TTC549 (cell line): ENCODE data around the gene FAM89B.

Source experiments
- FAIRE-seq: peaks from 2 replicates; lab custom pipeline; 2012; peaks lifted over from hg19 to GRCh38; lab: Jason Lieb, UNC

FAM89B gene

GRCh38 chr11:65574811-65575567, 2.7 kb downstream of the FAM89B start:
- FAIRE-seq = no peak

DNA sequence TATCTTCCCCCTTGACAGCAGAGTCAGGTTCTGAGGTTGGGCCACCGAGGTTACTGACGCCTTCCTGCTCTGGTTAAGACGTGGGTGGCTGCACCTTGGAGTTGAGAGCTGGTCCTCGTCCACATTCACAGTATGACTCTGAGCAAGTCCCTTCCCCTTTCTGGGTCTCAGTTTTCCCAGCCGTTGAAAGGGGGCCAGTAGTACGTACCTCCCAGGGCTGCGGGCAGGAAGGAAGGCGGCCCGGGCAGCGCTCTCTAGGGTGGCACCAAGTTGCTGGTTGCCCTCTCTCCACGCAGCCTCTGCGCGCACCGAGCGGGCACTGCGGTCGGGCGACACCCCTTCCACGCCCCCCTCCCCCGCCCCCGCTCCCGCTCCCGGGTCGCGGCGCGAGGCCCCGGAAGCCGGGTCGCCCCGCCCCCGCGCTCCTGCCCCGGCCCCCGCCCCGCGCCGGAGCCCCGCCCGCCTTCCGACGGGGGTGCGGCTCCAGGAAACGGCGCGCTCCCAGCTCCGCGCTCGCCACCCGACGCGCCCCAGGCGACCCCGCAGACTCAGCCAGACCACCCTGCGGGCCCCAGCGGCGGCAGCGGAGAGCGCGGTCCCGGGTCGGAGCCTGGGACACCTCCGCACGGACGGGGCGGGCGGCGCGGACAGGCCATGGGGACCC, 3.4 kb downstream of the FAM89B start, which contains the start of gene EHBP1L1:
Gene EHBP1L1 (plus strand): TSS at position 486 of the 664 bp plus-strand sequence. CDS start 250 bp downstream, outside the sequence.
- no peak for FAIRE-seq

- no peak for FAIRE-seq
These were observed 4.0 kb downstream of the FAM89B start for GRCh38 chr11:65576232-65576866.

GRCh38 chr11:65576867-65577755, 4.8 kb downstream of the FAM89B start:
- FAIRE-seq = no peak

DNA sequence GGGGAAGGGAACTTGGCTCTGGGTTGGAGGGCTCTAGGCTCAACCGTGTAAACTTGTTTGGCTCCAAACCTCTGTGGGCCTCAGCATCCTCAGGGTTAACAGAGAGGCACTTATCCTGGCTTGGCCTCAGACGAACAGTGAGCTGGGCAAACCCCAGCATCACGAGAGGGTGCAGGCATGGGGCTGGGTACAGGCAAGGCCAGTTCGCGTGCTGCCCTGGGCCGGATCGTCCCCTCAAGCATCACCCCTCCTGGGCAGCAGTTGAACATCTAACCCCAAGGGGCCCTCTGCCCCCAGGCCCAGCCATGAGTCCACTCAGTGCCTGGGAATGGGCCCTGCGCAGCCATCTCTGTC, 5.4 kb downstream of the FAM89B start:
- FAIRE-seq = no peak

- no peak for FAIRE-seq
These were observed 5.8 kb downstream of the FAM89B start for GRCh38 chr11:65578134-65578533.

DNA sequence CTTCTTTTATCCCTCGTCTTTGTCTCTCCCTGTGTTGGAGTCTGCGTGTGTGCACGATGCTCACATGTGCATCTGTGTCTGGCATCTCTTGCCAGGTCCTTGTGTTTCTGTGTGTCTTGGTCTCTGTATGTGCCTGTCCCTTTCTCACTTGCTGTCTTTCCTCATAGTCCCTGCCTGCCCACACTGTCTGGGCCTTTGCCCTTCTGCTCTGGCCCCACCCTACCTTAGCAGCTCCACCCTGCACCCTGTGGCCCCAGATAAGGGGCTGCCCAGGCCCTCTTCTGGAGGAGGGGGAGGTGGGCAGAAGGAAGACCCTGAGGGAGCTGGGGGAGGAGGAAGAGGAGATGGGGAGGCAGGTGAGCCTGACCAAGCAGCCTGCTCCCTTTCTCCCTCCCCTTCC, 6.3 kb downstream of the FAM89B start:
- FAIRE-seq = no peak

- no peak for FAIRE-seq
These were observed 7.0 kb downstream of the FAM89B start for GRCh38 chr11:65579291-65579690.

DNA sequence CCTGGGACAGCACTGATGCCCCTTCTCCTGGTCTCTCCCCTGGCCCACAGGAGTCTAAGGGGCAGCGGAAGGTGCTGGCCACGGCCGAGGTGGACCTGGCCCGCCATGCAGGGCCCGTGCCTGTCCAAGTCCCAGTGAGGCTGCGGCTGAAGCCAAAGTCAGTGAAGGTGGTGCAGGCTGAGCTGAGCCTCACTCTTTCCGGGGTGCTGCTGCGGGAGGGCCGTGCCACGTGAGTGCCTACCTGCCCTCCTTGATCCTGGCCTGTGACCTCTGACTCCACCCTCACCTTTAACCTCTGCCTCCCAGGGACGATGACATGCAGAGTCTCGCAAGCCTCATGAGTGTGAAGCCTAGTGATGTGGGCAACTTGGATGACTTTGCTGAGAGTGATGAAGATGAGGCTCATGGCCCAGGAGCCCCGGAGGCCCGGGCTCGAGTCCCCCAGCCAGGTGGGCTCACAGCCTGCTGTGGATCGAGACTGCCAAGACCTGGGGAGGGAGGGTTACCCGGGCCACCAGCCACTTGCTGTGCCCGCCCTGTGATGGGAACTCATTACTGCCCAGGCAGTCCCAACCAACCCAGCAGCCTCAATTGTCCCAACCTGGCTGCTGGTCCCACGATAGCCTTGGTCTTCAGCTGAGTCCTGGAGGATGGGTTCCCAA, 7.8 kb downstream of the FAM89B start:
- FAIRE-seq = no peak

- no peak for FAIRE-seq
These were observed 8.4 kb downstream of the FAM89B start for GRCh38 chr11:65580756-65581155.

DNA sequence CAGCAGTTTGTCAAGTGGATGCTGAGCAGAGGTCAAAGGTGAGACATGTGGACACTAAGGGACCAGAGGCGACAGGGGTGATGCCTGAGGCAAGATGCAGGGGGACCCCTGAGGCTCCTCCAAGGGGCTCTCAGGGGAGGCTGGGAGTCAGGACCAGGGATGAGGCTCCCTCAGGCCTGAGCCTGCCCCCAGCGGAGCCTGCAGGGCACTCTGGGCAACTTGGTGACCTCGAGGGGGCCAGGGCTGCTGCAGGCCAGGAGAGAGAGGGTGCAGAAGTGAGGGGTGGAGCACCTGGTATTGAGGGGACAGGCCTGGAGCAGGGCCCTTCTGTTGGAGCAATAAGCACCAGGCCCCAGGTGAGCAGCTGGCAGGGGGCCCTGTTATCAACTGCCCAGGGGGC, 9.6 kb downstream of the FAM89B start:
- FAIRE-seq = no peak

DNA sequence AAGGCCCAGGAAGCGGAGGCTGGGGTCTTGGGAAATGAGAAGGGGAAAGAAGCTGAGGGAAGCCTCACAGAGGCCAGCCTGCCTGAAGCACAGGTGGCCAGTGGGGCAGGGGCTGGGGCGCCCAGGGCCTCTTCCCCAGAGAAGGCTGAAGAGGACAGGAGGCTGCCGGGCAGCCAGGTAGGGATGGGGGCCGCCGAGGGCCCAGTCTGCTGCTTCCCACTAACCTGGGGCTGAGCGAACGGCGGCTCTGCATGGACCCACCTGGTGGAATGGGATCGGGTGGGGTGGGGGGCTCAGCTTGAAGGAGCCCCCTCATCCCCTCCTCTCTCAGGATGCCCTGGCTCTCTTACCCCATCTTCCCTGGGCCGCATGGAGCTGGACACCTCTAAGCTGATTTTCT, 11.3 kb downstream of the FAM89B start:
- no peak for FAIRE-seq

- FAIRE-seq = no peak
These were observed 11.8 kb downstream of the FAM89B start for GRCh38 chr11:65584106-65584505.

- no peak for FAIRE-seq
These were observed 12.4 kb downstream of the FAM89B start for GRCh38 chr11:65584723-65585171.

DNA sequence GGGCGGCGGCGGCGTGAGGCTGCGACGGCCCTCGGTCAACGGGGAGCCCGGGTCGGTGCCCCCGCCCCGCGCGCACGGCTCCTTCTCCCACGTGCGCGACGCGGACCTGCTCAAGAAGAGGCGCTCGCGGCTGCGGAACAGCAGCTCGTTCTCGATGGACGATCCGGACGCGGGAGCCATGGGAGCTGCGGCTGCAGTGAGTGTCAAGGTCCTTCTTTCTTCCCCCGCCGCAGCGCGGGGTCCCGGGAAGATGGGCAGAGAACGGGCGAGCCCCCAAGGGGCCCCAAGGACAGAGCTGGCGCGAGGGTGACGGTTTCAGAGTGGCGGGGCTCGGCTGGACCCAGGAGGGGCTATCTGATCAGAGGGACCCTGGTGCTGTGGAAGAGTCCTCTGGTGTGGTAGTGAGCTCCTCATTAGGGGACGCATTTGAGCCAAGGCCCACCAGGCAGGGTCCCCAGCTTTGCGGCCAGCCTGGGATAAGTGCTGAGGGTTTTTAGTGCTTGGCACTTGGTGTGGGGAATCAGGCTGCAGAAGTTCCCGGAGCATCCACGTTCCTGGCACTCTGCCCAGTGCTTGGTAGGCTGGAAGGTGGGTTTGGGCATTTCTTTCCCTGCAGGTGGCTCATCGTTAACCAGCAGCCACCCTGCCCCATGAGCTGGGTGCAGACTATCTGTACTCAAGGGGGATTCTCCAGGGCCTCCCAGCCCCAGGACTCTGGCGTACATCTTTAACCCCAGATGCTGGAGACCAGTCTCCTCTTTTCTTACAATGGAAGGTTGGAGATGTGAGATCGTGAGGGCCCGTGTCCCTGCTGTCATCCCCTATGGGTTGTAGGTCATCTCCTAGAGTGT, 13.3 kb downstream of the FAM89B start:
- no peak for FAIRE-seq

DNA sequence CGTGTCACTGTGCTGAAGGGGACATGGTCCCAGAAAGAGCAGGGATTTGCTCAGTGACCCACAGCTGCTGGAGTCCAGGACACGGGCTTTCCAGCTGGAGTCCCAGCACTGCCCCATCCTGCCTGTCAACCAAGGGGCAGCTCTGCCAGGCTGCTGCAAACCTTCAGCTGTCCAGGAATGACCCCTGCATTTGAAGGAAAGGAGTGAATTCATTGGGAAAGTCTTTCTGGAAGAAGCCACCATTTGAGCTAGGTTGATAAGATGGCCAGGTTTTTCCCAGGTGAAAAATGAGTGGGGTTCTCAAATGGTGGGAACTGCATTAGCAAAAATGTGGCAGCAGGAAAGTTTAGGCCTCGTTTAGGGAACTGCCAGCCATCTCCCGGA, 13.9 kb downstream of the FAM89B start:
- FAIRE-seq = no peak

- FAIRE-seq = peak; percentile 83
These were observed 14.3 kb downstream of the FAM89B start for GRCh38 chr11:65586676-65587075.

DNA sequence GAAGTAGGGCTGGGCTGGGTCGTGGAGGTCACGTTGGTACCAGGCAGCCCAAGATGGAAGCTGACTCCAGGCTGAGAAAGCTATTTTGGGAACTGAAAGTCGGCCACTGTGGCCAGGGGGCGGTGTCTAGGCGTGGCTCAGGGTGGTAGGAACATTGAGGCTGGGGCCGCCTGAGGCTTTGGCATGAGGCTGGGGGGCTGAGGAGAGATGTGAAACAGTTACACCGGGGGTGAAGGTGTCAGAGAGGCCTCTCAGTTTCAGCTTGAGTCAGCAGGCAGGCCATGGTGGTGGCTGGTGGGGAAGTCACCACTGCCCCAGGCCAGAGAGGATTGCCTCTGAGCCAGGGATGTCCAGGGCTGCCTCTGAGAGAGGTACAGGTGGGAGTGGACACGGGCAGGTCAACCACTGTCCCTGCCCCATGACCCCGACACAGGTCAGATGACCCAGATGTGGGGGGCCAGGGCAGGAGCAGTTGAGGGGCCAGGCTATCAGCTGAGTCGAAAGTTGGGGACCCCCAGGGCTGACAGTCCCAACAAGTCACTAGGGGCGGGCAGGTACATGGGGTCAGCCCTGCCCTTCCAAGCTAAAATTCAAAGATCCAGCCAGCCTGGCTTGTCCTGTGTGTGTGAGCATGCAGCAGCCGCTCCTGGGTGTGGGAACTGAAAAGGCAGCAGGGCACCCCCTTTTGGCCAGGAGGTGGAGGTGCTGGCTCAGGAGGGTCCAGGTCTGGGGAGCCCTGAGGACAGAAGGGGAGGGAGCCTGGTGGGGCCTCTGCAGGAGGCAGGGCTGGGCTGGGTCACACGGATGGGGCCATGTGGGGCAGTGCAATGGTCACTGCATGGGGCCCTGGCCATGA, 16.1 kb downstream of the FAM89B start:
- FAIRE-seq = no peak

DNA sequence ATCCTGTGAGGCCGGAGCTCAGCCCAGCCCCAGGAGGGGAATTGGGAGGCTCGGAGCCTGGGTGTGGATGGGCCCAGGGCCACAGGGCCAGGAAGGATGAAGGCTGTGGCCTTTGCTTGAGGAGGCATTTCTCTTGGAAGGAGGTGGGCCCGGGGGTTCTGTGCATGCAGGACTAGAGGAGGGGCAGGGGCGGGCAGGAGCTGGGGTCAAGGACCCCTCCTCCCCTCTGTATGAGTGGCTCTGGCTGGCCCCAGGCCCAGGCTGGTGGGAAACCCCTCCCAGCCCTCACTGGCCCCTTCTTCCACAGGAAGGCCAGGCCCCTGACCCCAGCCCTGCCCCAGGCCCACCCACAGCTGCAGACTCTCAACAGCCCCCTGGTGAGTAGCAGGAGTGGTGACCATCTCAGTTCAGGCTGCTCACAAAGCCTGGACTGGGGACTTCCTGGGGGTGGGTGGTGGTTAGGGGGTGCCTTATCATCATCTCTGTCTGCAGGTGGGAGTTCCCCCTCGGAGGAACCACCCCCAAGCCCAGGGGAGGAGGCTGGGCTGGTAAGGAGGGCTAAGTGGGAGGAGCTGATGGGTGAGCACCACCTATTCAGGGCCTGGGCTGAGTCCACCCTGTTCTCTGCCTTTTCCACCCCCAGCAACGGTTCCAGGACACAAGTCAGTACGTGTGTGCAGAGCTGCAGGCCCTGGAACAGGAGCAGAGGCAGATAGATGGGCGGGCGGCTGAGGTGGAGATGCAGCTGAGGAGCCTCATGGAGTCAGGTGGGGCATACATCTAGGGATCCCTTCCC, 17.3 kb downstream of the FAM89B start:
- no peak for FAIRE-seq
